ENCODE data around the gene VAPB.
"Not testable (repeated sequence)": the region's sequence is repeated elsewhere in the genome, so short reads cannot be mapped to it uniquely, and the experiment has no call there.

Gene VAPB, protein sequence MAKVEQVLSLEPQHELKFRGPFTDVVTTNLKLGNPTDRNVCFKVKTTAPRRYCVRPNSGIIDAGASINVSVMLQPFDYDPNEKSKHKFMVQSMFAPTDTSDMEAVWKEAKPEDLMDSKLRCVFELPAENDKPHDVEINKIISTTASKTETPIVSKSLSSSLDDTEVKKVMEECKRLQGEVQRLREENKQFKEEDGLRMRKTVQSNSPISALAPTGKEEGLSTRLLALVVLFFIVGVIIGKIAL

DNA sequence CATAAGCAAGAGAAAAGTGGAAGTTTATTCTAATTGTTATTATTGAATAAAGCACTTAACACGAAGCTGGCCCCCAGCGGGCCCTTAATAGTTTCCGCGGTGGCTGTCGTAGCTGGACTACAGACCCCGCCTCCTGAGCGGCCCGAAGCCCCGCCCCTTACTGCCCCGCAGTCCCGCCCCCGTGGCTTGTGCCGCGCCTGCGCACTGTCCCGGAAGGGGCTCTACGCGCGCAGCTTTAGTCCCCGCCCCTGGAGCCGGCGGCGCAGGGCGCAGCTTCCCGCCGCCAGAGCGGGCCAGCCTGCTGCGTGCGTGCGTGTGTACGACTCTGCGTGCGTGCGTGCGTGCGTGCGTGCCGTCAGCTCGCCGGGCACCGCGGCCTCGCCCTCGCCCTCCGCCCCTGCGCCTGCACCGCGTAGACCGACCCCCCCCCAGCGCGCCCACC, at the start of gene VAPB:
Gene VAPB (plus strand): TSS at position 348 of the 442 bp plus-strand sequence. CDS start 231 bp downstream, outside the sequence.
- peak; percentile 95 for DNase-seq

- DNase-seq, result no peak
These were observed 49.3 kb upstream of the VAPB start for GRCh38 chr20:58339741-58340140.

DNA sequence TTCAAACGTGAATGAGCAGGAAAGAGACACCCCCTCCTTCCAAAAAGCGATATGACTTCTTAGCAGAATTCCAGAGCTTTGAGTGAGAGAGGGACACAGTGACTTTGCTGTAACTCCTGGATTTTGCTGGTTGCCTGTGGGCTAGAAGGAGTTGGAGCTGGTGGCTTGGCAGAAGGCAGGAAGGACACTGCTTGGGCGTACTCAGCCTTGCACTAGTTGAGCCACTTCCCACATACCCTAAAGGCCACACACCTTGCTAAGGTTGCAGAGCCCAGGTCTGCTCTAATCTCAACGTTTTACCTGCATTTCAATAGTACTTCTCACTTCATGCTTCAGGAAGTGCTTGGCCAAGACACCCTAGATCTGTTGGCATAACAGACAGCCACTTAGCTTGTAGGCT, 48.9 kb upstream of the VAPB start:
- DNase-seq, result no peak

GRCh38 chr20:58340853-58341252, 48.2 kb upstream of the VAPB start:
- no peak for DNase-seq

DNA sequence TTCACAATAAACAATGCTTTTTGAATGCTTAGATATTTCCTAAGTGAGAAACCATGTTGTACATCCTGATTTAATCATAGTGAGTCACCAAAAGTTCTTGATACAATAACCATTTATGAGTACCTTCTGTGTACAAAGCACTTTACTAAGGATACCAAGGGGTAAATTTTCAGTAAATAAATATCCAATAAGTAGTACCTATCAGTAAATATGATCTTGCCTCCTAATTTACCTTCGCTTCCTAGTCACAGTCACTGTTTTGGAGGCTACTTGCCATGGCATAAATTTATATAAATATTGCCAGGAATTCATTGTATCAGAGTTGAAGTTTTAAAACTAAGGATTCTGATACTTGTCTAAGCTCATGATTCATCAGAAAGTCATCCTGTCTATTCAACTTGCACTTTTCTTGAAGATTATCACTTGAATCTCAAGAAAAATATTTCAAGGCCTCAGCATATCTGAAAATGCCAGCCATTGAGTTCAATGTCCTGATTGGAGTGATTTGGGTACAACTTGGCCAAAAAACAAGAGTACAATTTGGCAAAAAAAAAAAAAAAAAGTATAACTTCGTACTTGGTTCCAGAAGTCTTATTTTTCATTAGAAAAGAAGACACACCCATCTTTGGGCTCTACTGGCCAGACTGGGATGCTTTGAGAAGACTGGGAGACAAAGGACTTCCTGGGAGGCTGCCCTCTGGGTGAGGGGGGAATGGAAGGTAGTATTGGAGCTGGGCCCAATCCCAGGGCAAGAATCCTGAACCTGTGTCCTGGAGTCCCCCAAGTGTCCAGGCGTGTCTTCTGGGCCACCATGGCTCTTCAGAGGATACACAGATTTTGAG, 46.7 kb upstream of the VAPB start:
- DNase-seq, result no peak

DNA sequence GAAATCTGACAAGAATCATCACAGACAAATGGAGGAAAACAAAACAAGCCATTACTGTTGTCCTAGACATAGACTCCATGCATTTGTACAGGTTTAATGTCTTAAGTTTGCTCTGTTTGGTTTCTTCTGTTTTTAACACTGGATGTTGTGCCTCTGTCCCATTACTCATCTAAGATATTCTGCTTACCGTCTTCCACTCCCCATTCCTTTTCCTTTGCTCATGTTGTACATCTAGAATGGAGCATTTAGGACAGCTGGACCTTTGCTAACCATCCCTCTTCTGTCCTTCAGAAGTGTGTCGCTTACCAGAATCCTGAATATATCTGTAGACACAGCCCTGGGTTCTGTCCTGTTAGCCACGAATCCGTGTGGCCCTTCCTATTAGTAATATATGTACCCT, 44.3 kb upstream of the VAPB start:
- no peak for DNase-seq

- DNase-seq, result no peak
These were observed 39.5 kb upstream of the VAPB start for GRCh38 chr20:58349570-58349969.

DNA sequence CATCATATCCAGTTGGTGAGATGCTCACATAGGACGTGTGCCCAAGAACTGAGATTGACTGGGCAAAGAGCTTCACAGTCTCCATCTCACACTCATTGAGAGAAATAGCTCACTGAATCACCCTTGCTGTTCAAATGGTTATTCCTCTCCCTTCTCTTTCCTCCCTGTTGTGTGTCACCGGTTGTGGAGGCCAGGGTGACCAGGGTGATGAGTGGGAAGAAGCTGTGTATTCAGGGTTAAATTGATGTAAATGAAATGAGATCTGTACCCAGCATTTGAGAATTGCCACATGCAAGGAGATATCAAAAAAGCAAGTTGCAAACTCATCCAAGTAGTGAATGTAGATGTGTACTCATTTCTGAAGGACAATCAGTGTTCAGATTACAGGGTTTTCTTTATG, 36.6 kb upstream of the VAPB start:
- no peak for DNase-seq

DNA sequence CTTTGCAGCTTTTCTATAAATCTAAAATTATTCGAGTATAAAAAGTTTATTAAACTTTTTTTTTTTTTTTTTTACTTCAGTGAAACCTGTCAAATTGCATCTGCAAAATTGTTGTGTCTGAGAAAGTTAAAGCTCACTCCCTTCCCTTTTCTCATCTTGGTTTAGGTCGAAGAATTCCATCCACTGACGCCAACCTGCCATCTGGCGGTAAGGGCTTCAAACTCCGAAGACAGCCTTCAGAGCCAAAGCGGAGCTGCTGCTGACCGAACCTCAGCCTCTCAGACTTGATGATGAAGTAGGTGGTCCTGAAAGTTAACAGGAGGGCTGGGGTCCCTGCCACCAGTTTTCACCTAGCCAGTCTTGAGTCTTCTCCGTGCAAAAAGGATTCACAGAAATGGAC, 29.6 kb upstream of the VAPB start:
- no peak for DNase-seq

DNA sequence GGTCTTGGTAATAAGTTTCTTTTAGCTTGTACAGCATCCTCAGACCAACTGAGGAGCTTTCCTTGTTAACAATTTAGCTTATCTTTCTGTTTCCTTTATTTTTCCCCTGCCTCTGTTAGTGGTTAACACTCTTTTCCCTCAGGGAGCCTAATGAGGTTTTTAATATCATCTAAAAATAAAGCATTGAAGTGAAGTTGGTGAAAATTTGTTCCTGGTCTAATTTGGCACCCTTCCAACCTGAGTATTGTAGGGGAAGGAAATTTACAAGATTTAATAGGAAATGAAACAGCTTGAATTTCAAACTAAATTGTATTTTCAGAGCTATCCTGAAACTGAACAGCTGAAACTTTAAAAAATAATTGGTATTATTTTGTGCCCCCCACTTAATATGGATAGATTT, 28.1 kb upstream of the VAPB start:
- no peak for DNase-seq

- no peak for DNase-seq
These were observed 27.4 kb upstream of the VAPB start for GRCh38 chr20:58361481-58362205.

GRCh38 chr20:58362206-58362516, 26.9 kb upstream of the VAPB start:
- no peak for DNase-seq

DNA sequence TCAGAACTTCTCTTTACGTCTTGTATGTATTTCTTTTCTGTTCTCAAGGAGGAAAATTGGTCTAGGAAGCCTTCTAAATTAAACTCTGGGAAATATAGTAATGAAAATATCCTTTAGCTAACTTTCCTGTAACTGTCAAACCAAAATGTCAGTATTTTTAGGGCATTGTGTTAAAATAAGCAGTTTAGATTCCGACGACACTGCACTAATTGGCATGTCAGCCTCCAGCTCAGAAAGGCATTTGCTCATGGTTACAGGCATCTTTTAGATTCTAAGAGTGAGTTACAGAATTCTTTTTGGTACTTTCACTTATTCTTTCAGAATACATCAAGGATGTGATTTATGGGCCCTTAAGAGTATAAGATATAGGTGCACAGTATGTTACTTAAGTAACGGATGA, 26.1 kb upstream of the VAPB start:
- no peak for DNase-seq

DNA sequence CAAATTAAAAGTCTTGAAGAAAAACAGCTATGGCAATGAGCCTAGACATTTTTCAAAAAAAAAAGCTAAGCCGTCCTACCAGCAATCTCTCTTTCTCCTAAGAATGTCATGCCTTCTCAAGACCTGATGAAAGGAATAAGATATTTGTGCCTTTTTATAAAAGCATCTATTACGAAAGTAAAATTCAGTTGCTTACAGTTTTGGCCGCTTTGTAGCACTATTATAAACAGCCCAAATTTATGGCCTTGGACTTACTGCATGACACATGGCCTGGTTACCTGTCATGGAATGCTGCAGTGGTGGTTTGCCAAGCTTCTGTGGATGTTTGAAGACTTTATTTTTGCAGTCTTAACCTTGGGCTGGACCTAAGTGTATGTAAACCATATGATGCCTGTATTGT, 22.2 kb upstream of the VAPB start:
- DNase-seq, result no peak

- no peak for DNase-seq
These were observed 16.2 kb upstream of the VAPB start for GRCh38 chr20:58372806-58373205.

DNA sequence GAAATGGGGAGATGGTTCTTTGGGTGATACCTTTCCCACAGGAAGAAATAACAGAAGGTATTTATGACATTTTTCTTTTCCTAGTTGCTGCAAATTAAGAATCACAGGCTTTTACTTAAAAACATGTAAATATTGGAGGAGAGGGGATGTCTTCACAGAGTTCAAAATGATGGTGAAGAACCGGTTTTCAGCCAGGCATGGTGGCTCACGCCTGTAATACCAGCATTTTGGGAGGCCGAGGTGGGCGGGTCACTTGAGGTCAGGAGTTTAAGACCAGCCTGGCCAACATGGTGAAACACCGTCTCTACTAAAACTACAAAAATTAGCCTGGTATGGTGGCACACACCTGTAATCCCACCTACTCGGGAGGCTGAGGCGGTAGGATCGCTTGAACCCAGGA, 15.7 kb upstream of the VAPB start:
- not testable (repeated sequence) for DNase-seq

- no peak for DNase-seq
These were observed 14.8 kb upstream of the VAPB start for GRCh38 chr20:58374027-58374850.

DNA sequence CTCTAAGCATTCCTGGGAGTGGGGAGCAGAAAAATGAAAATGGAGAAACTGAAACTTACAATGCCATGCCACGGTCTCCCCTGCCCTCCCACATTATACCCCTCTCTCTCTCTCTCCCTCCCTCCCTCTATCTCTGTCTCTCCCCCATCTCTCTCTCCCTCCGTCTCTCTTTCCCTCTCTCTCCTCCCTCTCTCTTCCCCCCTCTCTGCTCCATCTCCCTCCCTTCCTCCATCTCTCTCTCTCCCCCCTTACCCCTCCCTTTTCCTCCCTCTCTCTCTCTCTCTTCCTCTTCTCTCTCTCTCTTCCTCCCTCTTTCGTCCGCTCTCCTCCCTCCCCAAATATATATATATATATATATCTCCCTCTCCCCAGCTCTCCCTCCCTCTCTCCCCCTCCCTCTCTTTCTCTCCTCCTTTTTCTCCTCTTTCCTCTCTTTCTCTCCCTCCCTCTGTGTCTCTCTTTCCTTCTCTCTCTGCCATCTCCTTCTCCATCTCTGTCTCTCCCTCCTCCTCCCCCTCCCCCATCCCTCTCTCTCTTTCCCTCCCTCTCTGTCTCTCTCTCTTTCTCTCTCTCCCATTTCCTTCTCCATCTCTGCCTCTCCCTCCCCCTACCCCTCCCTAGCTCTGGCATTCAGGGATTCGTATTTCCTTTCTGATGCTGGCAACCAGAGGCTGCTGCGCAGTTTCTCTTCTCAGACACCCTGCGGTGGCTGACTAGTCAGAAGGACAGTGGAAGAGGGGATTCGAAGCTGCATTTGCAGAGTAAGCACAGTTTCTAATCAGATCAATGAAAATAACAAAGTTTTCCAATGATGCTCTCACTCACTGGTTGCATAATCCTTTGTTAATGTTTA, 13.9 kb upstream of the VAPB start:
- no peak for DNase-seq

GRCh38 chr20:58375759-58376352, 13.2 kb upstream of the VAPB start:
- no peak for DNase-seq

DNA sequence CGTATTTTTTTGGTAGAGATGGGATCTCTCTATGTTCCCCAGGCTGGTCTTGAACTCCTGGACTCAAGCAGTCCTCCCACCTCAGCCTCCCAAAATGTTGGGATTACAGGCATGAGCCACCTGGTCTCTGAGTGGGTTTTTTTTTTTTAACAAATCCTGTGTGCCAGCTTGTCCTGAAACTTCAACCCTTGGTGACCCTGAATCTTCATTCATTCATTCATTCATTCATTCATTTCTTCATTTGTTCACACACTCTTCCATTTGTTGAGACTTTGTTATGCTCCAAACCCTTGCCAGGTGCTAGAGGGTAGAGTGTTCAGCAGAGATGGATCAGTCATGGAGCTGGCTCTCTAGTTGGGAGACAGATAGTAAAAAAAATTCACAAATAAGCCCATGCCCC, 12.0 kb upstream of the VAPB start:
- DNase-seq, result no peak

GRCh38 chr20:58377766-58378401, 11.1 kb upstream of the VAPB start:
- DNase-seq, result no peak
